BLaER1 treated with 17β-estradiol and CSF1 and Interleukin-3, amounts not matched to agents 10 nM and 100 nM (cell line): ENCODE measurements around the gene RIC8B.

Source experiments
- H3K27ac ChIP-seq, 11 experiments: shearing (Covaris generic); formaldehyde crosslinking; 2 replicates each; pipeline ENCODE4 v1.8.1; 2022
- H3K27me3 ChIP-seq, 11 experiments: shearing (Covaris generic); formaldehyde crosslinking; 2 replicates each; pipeline ENCODE4 v1.8.1; 2022
- H3K36me3 ChIP-seq, 11 experiments: shearing (Covaris generic); formaldehyde crosslinking; 2 replicates each; pipeline ENCODE4 v1.8.1; 2022
- H3K4me1 ChIP-seq, 10 experiments: shearing (Covaris generic); formaldehyde crosslinking; 2 replicates each; pipeline ENCODE4 v1.8.1; 2022
- H3K4me2 ChIP-seq, 11 experiments: shearing (Covaris generic); formaldehyde crosslinking; 2 replicates each; pipeline ENCODE4 v1.8.1; 2022
- H3K4me3 ChIP-seq, 10 experiments: shearing (Covaris generic); formaldehyde crosslinking; 2 replicates each; pipeline ENCODE4 v1.8.1; 2022
- H3K9ac ChIP-seq, 11 experiments: shearing (Covaris generic); formaldehyde crosslinking; 2 replicates each; pipeline ENCODE4 v1.8.1; 2022
- H3K9me3 ChIP-seq, 11 experiments: shearing (Covaris generic); formaldehyde crosslinking; replicated peaks in 1 of 11; 2 replicates each; pipeline ENCODE4 v1.8.1; 2022
- H4K20me1 ChIP-seq, 11 experiments: shearing (Covaris generic); formaldehyde crosslinking; 2 replicates each; pipeline ENCODE4 v1.8.1; 2022
- Cebpa-rat ChIP-seq, 11 experiments: shearing (Covaris generic); IDR thresholded peaks; 2 replicates each; pipeline ENCODE4 v1.8.1; 2022

The RIC8B gene

DNA sequence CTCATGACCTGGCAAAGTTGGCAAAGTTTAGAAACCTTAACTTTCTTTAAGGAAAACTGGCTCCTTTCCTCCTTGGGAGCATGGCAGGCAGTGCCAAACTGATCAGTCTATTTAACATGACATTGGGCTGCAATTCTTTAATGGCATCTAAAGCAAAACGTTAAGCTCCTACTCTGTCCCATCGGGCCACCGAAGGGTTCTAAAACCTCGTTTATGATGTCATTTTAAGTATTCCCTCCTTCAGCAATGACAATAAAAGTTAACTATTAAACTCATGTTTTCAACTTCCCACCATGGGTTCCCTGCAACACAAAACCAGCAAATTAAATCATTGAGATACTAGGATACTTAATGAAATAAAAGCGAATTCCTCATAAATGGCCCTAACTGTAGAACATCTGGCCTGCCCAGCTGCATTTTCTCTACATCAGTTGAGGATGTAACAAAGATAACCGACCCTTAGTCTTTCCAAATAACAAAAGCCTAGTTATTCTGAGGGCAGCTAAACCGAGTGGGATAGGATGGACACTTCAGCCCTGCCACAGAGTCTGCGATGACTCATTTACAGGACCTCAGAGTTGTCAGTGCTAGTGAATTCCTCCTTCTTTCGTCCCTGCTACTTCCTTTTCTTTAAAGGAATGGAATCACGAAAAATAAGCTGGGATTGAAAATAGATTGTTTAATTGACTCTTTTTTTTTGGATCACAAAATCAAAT lies 34.5 kb upstream of the RIC8B start:
- Histone ChIP-seq H3K4me3 (no peak overlapping the region), H3K4me2 (peak overlapping the region in 3 of 11 experiments; percentile 18 to 36 (median 30); a peak in 6 of 22 replicates), H3K36me3 (no peaks in the 10 kb centered on the region), H3K9me3 (no peaks in the 10 kb centered on the region), H3K27ac (no peak overlapping the region), H3K9ac (no peak overlapping the region), H3K27me3 (no peaks in the 10 kb centered on the region), H3K4me1 (peaks cover 0 to 23% (median 0%) of the 10 kb centered on the region in 10 experiments; a peak in 6 of 20 replicates), H4K20me1 (no peaks in the 10 kb centered on the region)
- no peak for TF ChIP-seq Cebpa-rat (IDR thresholded peaks at IDR 0.05)

DNA sequence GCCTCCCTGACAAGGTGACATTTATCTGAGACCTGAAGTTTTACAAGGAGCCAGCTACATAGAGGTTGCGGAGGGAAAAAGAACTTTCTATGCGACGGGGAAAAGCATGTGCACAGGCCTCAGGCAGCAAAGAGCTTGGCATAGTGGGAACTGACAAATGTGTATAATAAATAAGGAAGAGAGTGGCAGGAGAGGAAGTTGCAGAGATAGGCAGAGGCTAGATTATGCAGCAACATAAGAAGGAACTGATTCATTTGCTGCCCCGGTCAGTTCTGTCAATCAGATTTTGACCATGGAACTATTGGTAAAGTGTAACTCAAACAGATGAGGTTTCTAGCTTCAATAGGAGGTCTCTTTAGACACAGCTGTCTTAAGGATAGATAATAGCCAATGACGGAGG lies 33.7 kb upstream of the RIC8B start:
- Histone ChIP-seq H3K9ac (no peak overlapping the region), H4K20me1 (no peaks in the 10 kb centered on the region), H3K4me2 (peak overlapping the region in 3 of 11 experiments; percentile 30 to 46 (median 36); a peak in 5 of 22 replicates), H3K9me3 (no peaks in the 10 kb centered on the region), H3K4me3 (no peak overlapping the region), H3K4me1 (peaks cover 0 to 23% (median 0%) of the 10 kb centered on the region in 10 experiments; a peak in 6 of 20 replicates), H3K27ac (no peak overlapping the region), H3K27me3 (no peaks in the 10 kb centered on the region), H3K36me3 (no peaks in the 10 kb centered on the region)
- TF ChIP-seq Cebpa-rat (IDR thresholded peaks at IDR 0.05): no peak

DNA sequence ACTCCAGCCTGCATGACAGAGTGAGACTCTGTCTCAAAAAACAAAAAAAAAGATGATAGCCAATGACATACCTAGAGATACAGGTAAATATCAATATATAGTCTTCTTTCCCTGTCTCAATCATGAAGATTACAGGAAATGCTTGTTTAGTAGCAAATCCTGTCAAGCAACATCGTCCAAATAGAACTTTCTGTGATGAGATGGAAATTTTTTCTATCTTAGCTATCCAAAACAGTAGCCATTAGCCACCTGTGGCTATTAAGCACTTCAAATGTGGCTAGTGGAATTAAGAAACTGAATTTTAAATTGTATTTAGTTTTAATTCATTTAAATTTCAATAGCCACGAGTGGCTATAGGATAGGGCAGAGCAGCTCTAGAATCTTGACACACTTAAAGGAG lies 33.2 kb upstream of the RIC8B start:
- H3K4me1 ChIP-seq: peaks cover 0 to 23% (median 0%) of the 10 kb centered on the region in 10 experiments; a peak in 6 of 20 replicates
- H3K4me3 ChIP-seq: no peak overlapping the region
- H3K36me3 ChIP-seq: no peaks in the 10 kb centered on the region
- no peak overlapping the region for H3K27ac ChIP-seq
- TF ChIP-seq Cebpa-rat (IDR thresholded peaks at IDR 0.05): no peak
- H4K20me1 ChIP-seq: no peaks in the 10 kb centered on the region
- H3K27me3 ChIP-seq: no peaks in the 10 kb centered on the region
- H3K4me2 ChIP-seq: peak overlapping the region in 3 of 11 experiments; percentile 30 to 46 (median 36); a peak in 4 of 22 replicates
- H3K9ac ChIP-seq: no peak overlapping the region
- no peaks in the 10 kb centered on the region for H3K9me3 ChIP-seq

DNA sequence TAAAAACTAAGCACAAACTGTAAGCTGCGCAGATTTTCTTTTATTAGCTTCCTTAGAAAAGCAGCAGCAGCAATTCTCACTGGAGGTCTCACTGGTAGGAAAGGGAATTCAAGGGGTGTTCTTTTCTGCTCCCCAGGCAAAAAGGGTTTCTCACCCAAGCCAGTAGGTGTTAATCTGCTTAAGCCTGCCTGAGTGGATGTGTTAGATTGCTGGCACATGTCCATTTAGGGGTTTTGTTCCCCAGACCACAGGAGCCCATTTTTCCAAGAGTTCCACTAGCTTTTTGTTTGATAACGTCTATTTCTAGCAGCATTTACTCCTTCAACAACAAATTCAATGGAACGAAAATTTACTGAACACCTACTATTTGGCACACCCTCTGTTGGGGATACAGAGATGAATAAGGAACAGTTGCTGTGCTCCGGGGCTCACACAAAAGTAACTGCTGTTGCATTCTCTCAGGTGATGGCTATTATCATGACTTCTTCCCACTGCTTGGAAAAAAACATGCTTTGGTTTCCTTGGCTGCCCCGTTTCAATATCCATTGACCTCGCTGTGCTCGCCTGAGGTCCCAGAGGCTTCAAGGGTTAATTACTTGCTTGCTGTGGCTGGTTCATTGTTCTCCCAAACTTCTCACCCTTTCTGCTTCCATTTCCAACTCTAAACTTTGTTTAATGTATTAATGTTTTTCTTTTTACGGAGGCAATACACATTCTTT lies 31.1 kb upstream of the RIC8B start:
- Histone ChIP-seq H3K4me1 (peaks cover 13 to 30% (median 15%) of the 10 kb centered on the region in 10 experiments), H3K36me3 (no peaks in the 10 kb centered on the region), H3K9me3 (no peaks in the 10 kb centered on the region), H4K20me1 (no peaks in the 10 kb centered on the region), H3K4me2 (no peak overlapping the region), H3K27me3 (no peaks in the 10 kb centered on the region), H3K4me3 (no peak overlapping the region), H3K27ac (no peak overlapping the region), H3K9ac (no peak overlapping the region)
- no peak for TF ChIP-seq Cebpa-rat (IDR thresholded peaks at IDR 0.05)

DNA sequence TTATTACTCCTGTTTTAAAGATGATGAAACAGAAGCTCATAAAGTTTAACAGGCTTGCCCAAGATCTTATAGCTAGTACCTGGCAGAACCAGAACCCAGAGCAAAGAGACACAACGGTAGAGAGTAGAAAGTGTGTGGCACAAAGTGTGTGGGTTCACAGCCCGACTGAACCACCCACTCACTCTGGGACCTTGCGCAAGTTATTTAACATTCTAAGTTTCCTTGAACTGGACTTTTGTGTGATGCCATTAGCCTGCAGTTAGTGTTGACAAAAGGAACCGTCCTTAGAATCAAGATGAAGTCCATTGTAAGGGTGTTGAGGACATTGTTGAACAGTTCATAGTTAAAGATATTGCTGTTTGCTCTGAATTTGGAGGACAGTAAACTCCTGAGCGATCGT lies 29.9 kb upstream of the RIC8B start:
- H3K36me3 ChIP-seq: no peaks in the 10 kb centered on the region
- H3K4me1 ChIP-seq: peaks cover 14 to 29% (median 22%) of the 10 kb centered on the region in 10 experiments
- no peak overlapping the region for H3K4me3 ChIP-seq
- H3K9me3 ChIP-seq: no peaks in the 10 kb centered on the region
- H3K27me3 ChIP-seq: no peaks in the 10 kb centered on the region
- TF ChIP-seq Cebpa-rat (IDR thresholded peaks at IDR 0.05): no peak
- H3K27ac ChIP-seq: no peak overlapping the region
- H3K9ac ChIP-seq: no peak overlapping the region
- no peaks in the 10 kb centered on the region for H4K20me1 ChIP-seq
- H3K4me2 ChIP-seq: no peak overlapping the region

DNA sequence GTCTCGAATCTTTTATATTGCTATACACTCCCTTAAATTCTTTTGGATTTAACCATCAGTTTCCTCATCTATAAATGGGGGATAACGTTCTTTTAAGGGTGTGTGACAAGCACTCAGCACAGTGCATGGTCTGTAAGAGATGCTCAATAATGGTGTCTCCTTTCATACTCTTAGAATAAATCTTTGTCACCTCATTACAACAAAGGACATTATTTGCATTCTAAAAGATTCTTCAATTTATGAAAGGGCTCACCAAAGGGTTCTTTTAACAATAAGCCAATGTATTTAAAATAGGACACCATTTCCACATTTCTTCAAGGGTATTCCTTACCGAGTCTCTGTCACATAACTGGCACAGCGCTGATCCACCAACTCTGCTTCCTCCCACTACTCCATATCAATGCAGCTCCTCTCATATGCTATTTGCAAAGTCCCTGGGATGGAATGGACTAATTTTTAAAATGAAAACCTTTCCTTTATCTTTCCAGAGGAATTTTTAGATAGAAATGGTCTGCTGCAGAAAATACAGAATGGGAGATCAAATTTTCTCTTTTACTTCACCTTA lies 29.2 kb upstream of the RIC8B start:
- H3K4me3 ChIP-seq: no peak overlapping the region
- H3K9me3 ChIP-seq: no peaks in the 10 kb centered on the region
- H3K4me2 ChIP-seq: no peak overlapping the region
- TF ChIP-seq Cebpa-rat (IDR thresholded peaks at IDR 0.05): no peak
- H3K27ac ChIP-seq: no peak overlapping the region
- no peaks in the 10 kb centered on the region for H3K27me3 ChIP-seq
- H3K36me3 ChIP-seq: no peaks in the 10 kb centered on the region
- peaks cover 12 to 32% (median 21%) of the 10 kb centered on the region in 10 experiments for H3K4me1 ChIP-seq
- no peaks in the 10 kb centered on the region for H4K20me1 ChIP-seq
- no peak overlapping the region for H3K9ac ChIP-seq

GRCh38 chr12:106747973-106748436 lies 26.5 kb upstream of the RIC8B start:
- Histone ChIP-seq H3K27me3 (no peaks in the 10 kb centered on the region), H3K9me3 (peaks cover 8 to 10% (median 9%) of the 10 kb centered on the region in 11 experiments; a peak in 21 of 22 replicates), H4K20me1 (no peaks in the 10 kb centered on the region), H3K4me1 (peaks cover 0 to 32% (median 18%) of the 10 kb centered on the region in 10 experiments; a peak in 17 of 20 replicates), H3K4me2 (peak overlapping the region in 10 of 11 experiments; percentile 23 to 67 (median 52); a peak in 19 of 22 replicates), H3K36me3 (peaks cover 0 to 5% (median 0%) of the 10 kb centered on the region in 11 experiments; a peak in 1 of 22 replicates), H3K9ac (0 out of 22 replicates have a peak overlapping the region, but pooled peaks of 1 of the 11 experiments have one; percentile 37), H3K27ac (peak overlapping the region in 2 of 11 experiments; percentile 21 to 40; a peak in 2 of 22 replicates), H3K4me3 (no peak overlapping the region)
- TF ChIP-seq Cebpa-rat (IDR thresholded peaks at IDR 0.05): peak in 3 of 11 experiments; percentile 17 to 56 (median 22); a peak in 1 of 22 replicates

- Histone ChIP-seq H3K9me3 (peaks cover 8 to 15% (median 11%) of the 10 kb centered on the region in 11 experiments; a peak in 21 of 22 replicates), H3K4me2 (no peak overlapping the region), H3K4me3 (no peak overlapping the region), H4K20me1 (no peaks in the 10 kb centered on the region), H3K27me3 (no peaks in the 10 kb centered on the region), H3K36me3 (peaks cover 0 to 5% (median 0%) of the 10 kb centered on the region in 11 experiments; a peak in 1 of 22 replicates), H3K9ac (no peak overlapping the region), H3K4me1 (peaks cover 0 to 43% (median 27%) of the 10 kb centered on the region in 10 experiments; a peak in 17 of 20 replicates), H3K27ac (no peak overlapping the region)
- TF ChIP-seq Cebpa-rat (IDR thresholded peaks at IDR 0.05): no peak
Observed at GRCh38 chr12:106750524-106750923, 24.0 kb upstream of the RIC8B start.

- Histone ChIP-seq H3K4me2 (peak overlapping the region in 8 of 11 experiments; percentile 12 to 40 (median 20); a peak in 7 of 22 replicates), H3K9me3 (peaks cover 8 to 15% (median 11%) of the 10 kb centered on the region in 11 experiments; a peak in 21 of 22 replicates), H3K4me3 (no peak overlapping the region)
Observed at GRCh38 chr12:106753526-106753925, 21.0 kb upstream of the RIC8B start.

More at GRCh38 chr12:106753526-106753925, 21.0 kb upstream of the RIC8B start:
- Histone ChIP-seq H3K27me3 (no peaks in the 10 kb centered on the region), H3K9ac (no peak overlapping the region), H3K36me3 (peaks cover 0 to 5% (median 0%) of the 10 kb centered on the region in 11 experiments; a peak in 1 of 22 replicates), H3K4me1 (peaks cover 0 to 27% (median 12%) of the 10 kb centered on the region in 10 experiments; a peak in 12 of 20 replicates), H4K20me1 (no peaks in the 10 kb centered on the region), H3K27ac (no peak overlapping the region)
- no peak for TF ChIP-seq Cebpa-rat (IDR thresholded peaks at IDR 0.05)
